HG03196 (cell line): ENCODE measurements around the gene CGREF1.
A peak's percentile ranks its signal among the peaks of the same experiment; 100 is the strongest.
"Not testable (repeated sequence)": the region's sequence is repeated elsewhere in the genome, so short reads cannot be mapped to it uniquely, and the experiment has no call there.

ENCODE experiments used
- ATAC-seq: cut with Tn5 transposase; IDR thresholded peaks from one replicate; pipeline ENCODE4 v1.9.1; 2021; ENCODE audit not compliant: unreplicated experiment

The CGREF1 gene

GRCh38 chr2:27088634-27089033 lies 30.3 kb downstream of the CGREF1 start:
- no peak for ATAC-seq

GRCh38 chr2:27087823-27088410 lies 31.0 kb downstream of the CGREF1 start:
- ATAC-seq = no peak

- no peak for ATAC-seq
Observed at GRCh38 chr2:27086724-27087593, 32.0 kb downstream of the CGREF1 start, which contains the start of gene KHK. KHK (plus strand) TSS chr2:27086772; CDS start chr2:27087260, 488 bp downstream.

GRCh38 chr2:27086090-27086723 lies 32.7 kb downstream of the CGREF1 start:
- ATAC-seq = peak; percentile 79

GRCh38 chr2:27085673-27086089 lies 33.2 kb downstream of the CGREF1 start:
- ATAC-seq = no peak

- ATAC-seq = no peak
Observed at GRCh38 chr2:27085062-27085672, 33.8 kb downstream of the CGREF1 start.

GRCh38 chr2:27084297-27085061 lies 34.4 kb downstream of the CGREF1 start:
- ATAC-seq = no peak

GRCh38 chr2:27083410-27084296 lies 35.3 kb downstream of the CGREF1 start:
- ATAC-seq = no peak

- no peak for ATAC-seq
Observed at GRCh38 chr2:27082773-27083409, 36.0 kb downstream of the CGREF1 start.

GRCh38 chr2:27081984-27082772 lies 36.8 kb downstream of the CGREF1 start:
- no peak for ATAC-seq

GRCh38 chr2:27080603-27080936 lies 38.4 kb downstream of the CGREF1 start:
- ATAC-seq = no peak

- no peak for ATAC-seq
Observed at GRCh38 chr2:27080140-27080469, 38.8 kb downstream of the CGREF1 start.

GRCh38 chr2:27079233-27080139 lies 39.4 kb downstream of the CGREF1 start:
- ATAC-seq = no peak

GRCh38 chr2:27078267-27079194 lies 40.4 kb downstream of the CGREF1 start, which contains the start of gene EMILIN1:
EMILIN1 (plus strand) TSS chr2:27078615; CDS start chr2:27079066, 451 bp downstream.
- ATAC-seq = no peak

- no peak for ATAC-seq
Observed at GRCh38 chr2:27077231-27077630, 41.7 kb downstream of the CGREF1 start.

GRCh38 chr2:27076323-27076722 lies 42.6 kb downstream of the CGREF1 start:
- no peak for ATAC-seq

- ATAC-seq = not testable (repeated sequence)
Observed at GRCh38 chr2:27075566-27075871, 43.4 kb downstream of the CGREF1 start.
